ENCODE data around the gene CLCA1. TPM values are rescaled to one million over a fixed set of nuclear protein-coding genes. Genes with fewer than 3 reads are reported as not detected.

CLCA1 gene
- polyA plus RNA-seq, 1 experiment: not detected

- no peak overlapping the region for H3K27ac ChIP-seq (ENCODE audit: low read depth, low read length)
- POLR2A ChIA-PET: interaction anchor here (0.6 kb wide), 1 partner anchor 501 kb away, joined by 4 read pairs; no protein-coding TSS in a partner anchor
- TF ChIP-seq CTCF (IDR thresholded peaks at IDR 0.05; ENCODE audit: low read depth, low read length): no peak
- no peak overlapping the region for H3K4me3 ChIP-seq (ENCODE audit: low read depth, low read length)
- no peaks in the 10 kb centered on the region for H3K9me3 ChIP-seq (ENCODE audit: control insufficient read depth, insufficient read depth, low read length)
- no peaks in the 10 kb centered on the region for H3K27me3 ChIP-seq (ENCODE audit: control insufficient read depth, insufficient read depth, low read length)
- DNase-seq (ENCODE audit: low read depth, low spot score): no peak
- CTCF ChIA-PET: interaction anchor here (1.5 to 2.1 kb wide), 2 partner anchors 39 to 55 kb away, joined by 4 to 8 read pairs; no protein-coding TSS in a partner anchor
Observed at GRCh38 chr1:86435327-86435726, 33.4 kb upstream of the CLCA1 start.

GRCh38 chr1:86436041-86436440, 32.7 kb upstream of the CLCA1 start:
- Histone ChIP-seq H3K9me3 (ENCODE audit: control insufficient read depth, insufficient read depth, low read length) (no peaks in the 10 kb centered on the region), H3K27ac (ENCODE audit: low read depth, low read length) (no peak overlapping the region), H3K27me3 (ENCODE audit: control insufficient read depth, insufficient read depth, low read length) (no peaks in the 10 kb centered on the region), H3K4me3 (ENCODE audit: low read depth, low read length) (no peak overlapping the region)
- POLR2A ChIA-PET: no interaction called here
- no peak for DNase-seq (ENCODE audit: low read depth, low spot score)
- TF ChIP-seq CTCF (IDR thresholded peaks at IDR 0.05; ENCODE audit: low read depth, low read length): no peak
- CTCF ChIA-PET: interaction anchor here (1.5 to 2.1 kb wide), 2 partner anchors 38 to 56 kb away, joined by 4 to 8 read pairs; no protein-coding TSS in a partner anchor

- TF ChIP-seq CTCF (IDR thresholded peaks at IDR 0.05; ENCODE audit: low read depth, low read length): no peak
- CTCF ChIA-PET: interaction anchor here (3.0 kb wide), 1 partner anchor 32 kb away, joined by 11 read pairs; no protein-coding TSS in a partner anchor
- no peak for DNase-seq (ENCODE audit: low read depth, low spot score)
- POLR2A ChIA-PET: no interaction called here
- H3K27me3 ChIP-seq (ENCODE audit: control insufficient read depth, insufficient read depth, low read length): no peaks in the 10 kb centered on the region
- no peak overlapping the region for H3K27ac ChIP-seq (ENCODE audit: low read depth, low read length)
- no peaks in the 10 kb centered on the region for H3K9me3 ChIP-seq (ENCODE audit: control insufficient read depth, insufficient read depth, low read length)
- H3K4me3 ChIP-seq (ENCODE audit: low read depth, low read length): no peak overlapping the region
Observed at GRCh38 chr1:86441581-86441980, 27.1 kb upstream of the CLCA1 start.

- no peak for DNase-seq (ENCODE audit: low read depth, low spot score)
- CTCF ChIA-PET: interaction anchor here (3.0 kb wide), 1 partner anchor 32 kb away, joined by 11 read pairs; no protein-coding TSS in a partner anchor
- no peak for TF ChIP-seq CTCF (IDR thresholded peaks at IDR 0.05; ENCODE audit: low read depth, low read length)
Observed at GRCh38 chr1:86441997-86442396, 26.7 kb upstream of the CLCA1 start.

GRCh38 chr1:86445919-86446318, 22.8 kb upstream of the CLCA1 start:
- no peak overlapping the region for H3K27ac ChIP-seq (ENCODE audit: low read depth, low read length)
- CTCF ChIA-PET: interaction anchor here (1.6 kb wide), 1 partner anchor 54 kb away, joined by 3 read pairs; no protein-coding TSS in a partner anchor
- H3K27me3 ChIP-seq (ENCODE audit: control insufficient read depth, insufficient read depth, low read length): no peaks in the 10 kb centered on the region
- no peak for DNase-seq (ENCODE audit: low read depth, low spot score)
- H3K4me3 ChIP-seq (ENCODE audit: low read depth, low read length): no peak overlapping the region
- no peak for TF ChIP-seq CTCF (IDR thresholded peaks at IDR 0.05; ENCODE audit: low read depth, low read length)
- H3K9me3 ChIP-seq (ENCODE audit: control insufficient read depth, insufficient read depth, low read length): no peaks in the 10 kb centered on the region
- POLR2A ChIA-PET: no interaction called here

More at GRCh38 chr1:86441997-86442396, 26.7 kb upstream of the CLCA1 start:
- no peaks in the 10 kb centered on the region for H3K27me3 ChIP-seq (ENCODE audit: control insufficient read depth, insufficient read depth, low read length)
- no peak overlapping the region for H3K27ac ChIP-seq (ENCODE audit: low read depth, low read length)
- no peak overlapping the region for H3K4me3 ChIP-seq (ENCODE audit: low read depth, low read length)
- POLR2A ChIA-PET: no interaction called here
- no peaks in the 10 kb centered on the region for H3K9me3 ChIP-seq (ENCODE audit: control insufficient read depth, insufficient read depth, low read length)
